Stimulated activated CD8-positive, alpha-beta memory T cell treated with anti-CD3 and anti-CD28 coated beads, Interleukin-4, amount 100 ng/mL, for 24 hours (primary cell): ENCODE data around the gene ZNF407.
"Not testable (repeated sequence)": the region's sequence is repeated elsewhere in the genome, so short reads cannot be mapped to it uniquely, and the experiment has no call there.

Source experiments
- DNase-seq: peaks from one replicate; pipeline ENCODE4 v3.0.0-alpha.2; 2020; ENCODE audit warnings: low read depth

Gene ZNF407

GRCh38 chr18:74967979-74968378, 370.3 kb downstream of the ZNF407 start:
- no peak for DNase-seq

- DNase-seq: not testable (repeated sequence)
These were observed 373.7 kb downstream of the ZNF407 start for GRCh38 chr18:74971358-74971757.

GRCh38 chr18:74971776-74972175, 374.1 kb downstream of the ZNF407 start:
- DNase-seq: not testable (repeated sequence)

GRCh38 chr18:74972354-74972753, 374.7 kb downstream of the ZNF407 start:
- no peak for DNase-seq

GRCh38 chr18:74975001-74975400, 377.3 kb downstream of the ZNF407 start:
- no peak for DNase-seq

- no peak for DNase-seq
These were observed 378.8 kb downstream of the ZNF407 start for GRCh38 chr18:74976331-74976909.

GRCh38 chr18:74977041-74977440, 379.4 kb downstream of the ZNF407 start:
- no peak for DNase-seq

GRCh38 chr18:74980669-74981068, 383.0 kb downstream of the ZNF407 start:
- DNase-seq: no peak

GRCh38 chr18:74981476-74981875, 383.8 kb downstream of the ZNF407 start:
- DNase-seq: no peak

GRCh38 chr18:74982946-74983635, 385.4 kb downstream of the ZNF407 start:
- DNase-seq: no peak

GRCh38 chr18:74989134-74989533, 391.5 kb downstream of the ZNF407 start:
- no peak for DNase-seq

GRCh38 chr18:74990563-74991081, 393.0 kb downstream of the ZNF407 start:
- DNase-seq: no peak

- no peak for DNase-seq
These were observed 397.1 kb downstream of the ZNF407 start for GRCh38 chr18:74994502-74995418.

- DNase-seq: no peak
These were observed 397.7 kb downstream of the ZNF407 start for GRCh38 chr18:74995419-74995736.

GRCh38 chr18:74996055-74996454, 398.4 kb downstream of the ZNF407 start:
- DNase-seq: no peak

GRCh38 chr18:74996996-74997395, 399.3 kb downstream of the ZNF407 start:
- DNase-seq: no peak

- no peak for DNase-seq
These were observed 403.2 kb downstream of the ZNF407 start for GRCh38 chr18:75000920-75001319.

GRCh38 chr18:75003039-75003438, 405.4 kb downstream of the ZNF407 start:
- DNase-seq: no peak

GRCh38 chr18:75003764-75004690, 406.4 kb downstream of the ZNF407 start:
- DNase-seq: no peak

- no peak for DNase-seq
These were observed 408.0 kb downstream of the ZNF407 start for GRCh38 chr18:75005626-75006025.

GRCh38 chr18:75008186-75008585, 410.5 kb downstream of the ZNF407 start:
- DNase-seq: no peak

- no peak for DNase-seq
These were observed 411.6 kb downstream of the ZNF407 start for GRCh38 chr18:75009296-75009695.
